K562 (cell line): ENCODE measurements around the gene ESPN.
"Not testable (repeated sequence)": the region's sequence is repeated elsewhere in the genome, so short reads cannot be mapped to it uniquely, and the experiment has no call there.

ENCODE experiments used
- PHB ChIP-seq: fragments of 250-450 bp; sonication (Bioruptor Pico); IDR thresholded peaks from 2 replicates; pipeline ENCODE4 v1.5.0; 2021
- ZNF239 ChIP-seq: fragments of 250-450 bp; sonication (Bioruptor Pico); IDR thresholded peaks from 2 replicates; pipeline ENCODE4 v1.4.0; 2020; ENCODE audit warnings: mild to moderate bottlenecking
- TF ChIP-seq, protein P1 (sequence below), 3 experiments: IDR thresholded peaks in 2 of 3; conservative IDR thresholded peaks in 1 of 3; 2 replicates each; pipeline ENCODE4 v1.5.1; 2011 to 2012; ENCODE audit warnings: low read length in 3 of 3, mild to moderate bottlenecking in 3 of 3, control low read depth in 2 of 3, improper control_type of control experiment in 1 of 3, inconsistent platforms in 1 of 3, low read depth in 1 of 3, mixed read lengths in 1 of 3, moderate library complexity in 1 of 3; ENCODE audit not compliant: insufficient read depth in 2 of 3

- TF ChIP-seq, protein P1, sequence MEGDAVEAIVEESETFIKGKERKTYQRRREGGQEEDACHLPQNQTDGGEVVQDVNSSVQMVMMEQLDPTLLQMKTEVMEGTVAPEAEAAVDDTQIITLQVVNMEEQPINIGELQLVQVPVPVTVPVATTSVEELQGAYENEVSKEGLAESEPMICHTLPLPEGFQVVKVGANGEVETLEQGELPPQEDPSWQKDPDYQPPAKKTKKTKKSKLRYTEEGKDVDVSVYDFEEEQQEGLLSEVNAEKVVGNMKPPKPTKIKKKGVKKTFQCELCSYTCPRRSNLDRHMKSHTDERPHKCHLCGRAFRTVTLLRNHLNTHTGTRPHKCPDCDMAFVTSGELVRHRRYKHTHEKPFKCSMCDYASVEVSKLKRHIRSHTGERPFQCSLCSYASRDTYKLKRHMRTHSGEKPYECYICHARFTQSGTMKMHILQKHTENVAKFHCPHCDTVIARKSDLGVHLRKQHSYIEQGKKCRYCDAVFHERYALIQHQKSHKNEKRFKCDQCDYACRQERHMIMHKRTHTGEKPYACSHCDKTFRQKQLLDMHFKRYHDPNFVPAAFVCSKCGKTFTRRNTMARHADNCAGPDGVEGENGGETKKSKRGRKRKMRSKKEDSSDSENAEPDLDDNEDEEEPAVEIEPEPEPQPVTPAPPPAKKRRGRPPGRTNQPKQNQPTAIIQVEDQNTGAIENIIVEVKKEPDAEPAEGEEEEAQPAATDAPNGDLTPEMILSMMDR (IDR thresholded peaks at IDR 0.05 in 2 of 3, conservative IDR thresholded peaks at IDR 0.05 in 1 of 3; ENCODE audit: insufficient read depth in 2 of 3, low read depth in 1 of 3, low read length in 3 of 3) = not testable (repeated sequence)
- not testable (repeated sequence) for TF ChIP-seq ZNF239, PHB (CRISPR knock-in tag)
These were observed 29.6 kb downstream of the ESPN start for GRCh38 chr1:6453895-6454855.
